ENCODE data around the gene CYB5D1.

GRCh38 chr17:7848131-7848579 lies 9.6 kb upstream of the CYB5D1 start:
- TF ChIP-seq, protein P1, sequence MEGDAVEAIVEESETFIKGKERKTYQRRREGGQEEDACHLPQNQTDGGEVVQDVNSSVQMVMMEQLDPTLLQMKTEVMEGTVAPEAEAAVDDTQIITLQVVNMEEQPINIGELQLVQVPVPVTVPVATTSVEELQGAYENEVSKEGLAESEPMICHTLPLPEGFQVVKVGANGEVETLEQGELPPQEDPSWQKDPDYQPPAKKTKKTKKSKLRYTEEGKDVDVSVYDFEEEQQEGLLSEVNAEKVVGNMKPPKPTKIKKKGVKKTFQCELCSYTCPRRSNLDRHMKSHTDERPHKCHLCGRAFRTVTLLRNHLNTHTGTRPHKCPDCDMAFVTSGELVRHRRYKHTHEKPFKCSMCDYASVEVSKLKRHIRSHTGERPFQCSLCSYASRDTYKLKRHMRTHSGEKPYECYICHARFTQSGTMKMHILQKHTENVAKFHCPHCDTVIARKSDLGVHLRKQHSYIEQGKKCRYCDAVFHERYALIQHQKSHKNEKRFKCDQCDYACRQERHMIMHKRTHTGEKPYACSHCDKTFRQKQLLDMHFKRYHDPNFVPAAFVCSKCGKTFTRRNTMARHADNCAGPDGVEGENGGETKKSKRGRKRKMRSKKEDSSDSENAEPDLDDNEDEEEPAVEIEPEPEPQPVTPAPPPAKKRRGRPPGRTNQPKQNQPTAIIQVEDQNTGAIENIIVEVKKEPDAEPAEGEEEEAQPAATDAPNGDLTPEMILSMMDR (conservative IDR thresholded peaks at IDR 0.05 in 1 of 2, IDR thresholded peaks at IDR 0.05 in 1 of 2; ENCODE audit: extremely low read depth in 1 of 2, insufficient read depth in 1 of 2, low read depth in 1 of 2, low read length in 2 of 2): no peak
- no peak for TF ChIP-seq EZH2 (IDR thresholded peaks at IDR 0.05; ENCODE audit: borderline replicate concordance, low read length)

Measured in mammary epithelial cell (primary cell).